Body of pancreas (tissue), 4 donors: ENCODE measurements around the gene FUT3. TPM values are rescaled to one million over a fixed set of nuclear protein-coding genes. Genes with fewer than 3 reads are reported as not detected.

Experiments
- ATAC-seq: fragments of 150-250 bp; one replicate; pipeline ENCODE4 v1.9.1; 2016
- DNase-seq, 4 donors: peaks; one replicate each; pipeline ENCODE4 v3.0.0-alpha.2; 2019
- H3K27ac ChIP-seq, 4 donors: fragments of 200-600 bp; sonication (generic); 1 replicate in 3 of 4; 2 replicates in 1 of 4; pipeline versions ENCODE4 v1.5.1 to v1.6.1; 2016 to 2019; ENCODE audit warnings: mild to moderate bottlenecking in 1 of 4, mixed read lengths in 1 of 4, moderate library complexity in 1 of 4
- H3K27me3 ChIP-seq, 2 donors: fragments of 200-600 bp; sonication (generic); one replicate each; pipeline ENCODE4 v1.6.0; 2016; ENCODE audit warnings: mild to moderate bottlenecking in 1 of 2
- H3K36me3 ChIP-seq, 2 donors: fragments of 200-600 bp; sonication (generic); replicated peaks in 1 of 2; 2 replicates each; pipeline ENCODE4 v1.5.1; 2016; ENCODE audit warnings: low read depth in 2 of 2; ENCODE audit not compliant: insufficient read depth in 1 of 2
- H3K4me1 ChIP-seq: fragments of 200-600 bp; sonication (generic); one replicate; pipeline ENCODE4 v1.6.0; 2016
- H3K4me3 ChIP-seq, 2 donors: fragments of 200-600 bp; sonication (generic); 1 replicate in 1 of 2; 2 replicates in 1 of 2; pipeline ENCODE4 v1.5.1; 2016 to 2019
- H3K9me3 ChIP-seq, 3 donors: fragments of 200-600 bp; sonication (generic); 1 replicate in 2 of 3; 2 replicates in 1 of 3; pipeline ENCODE4 v1.5.1; 2016
- CTCF ChIP-seq, 7 experiments: fragments of 450-650 bp in 4 of 7; fragments of 200-600 bp in 3 of 7; sonication (generic) in 3 of 7; IDR thresholded peaks; one replicate each; pipeline ENCODE4 v1.5.1; 2016 to 2019; ENCODE audit warnings: antibody characterized with exemption in 7 of 7
- POLR2A ChIP-seq, 3 donors: fragments of 450-650 bp; IDR thresholded peaks; one replicate each; pipeline ENCODE4 v1.6.1; 2016; ENCODE audit warnings: antibody characterized with exemption in 3 of 3, mild to moderate bottlenecking in 2 of 3
- WGBS, 2 donors: methylation state at CpG; one replicate each; pipeline ENCODE4 v1.1.5; 2017; 5-methylcytosine and 5-hydroxymethylcytosine counted together
- intact Hi-C: fragments of 100-400 bp; cut with DNase I; formaldehyde crosslinking; loops from one replicate; pipeline ENCODE4 v1.15.1; 2023
- total RNA-seq, 2 donors: library from RNA; depleted of rRNA; stranded (reverse); fragments of >200 nt; gene quantifications; one replicate each; pipeline ENCODE4 v1.1.0, GENCODE V29; 2016

The FUT3 gene
- total RNA-seq, 2 donors from 2014 or later, result 5.7 to 9.2 TPM

DNA sequence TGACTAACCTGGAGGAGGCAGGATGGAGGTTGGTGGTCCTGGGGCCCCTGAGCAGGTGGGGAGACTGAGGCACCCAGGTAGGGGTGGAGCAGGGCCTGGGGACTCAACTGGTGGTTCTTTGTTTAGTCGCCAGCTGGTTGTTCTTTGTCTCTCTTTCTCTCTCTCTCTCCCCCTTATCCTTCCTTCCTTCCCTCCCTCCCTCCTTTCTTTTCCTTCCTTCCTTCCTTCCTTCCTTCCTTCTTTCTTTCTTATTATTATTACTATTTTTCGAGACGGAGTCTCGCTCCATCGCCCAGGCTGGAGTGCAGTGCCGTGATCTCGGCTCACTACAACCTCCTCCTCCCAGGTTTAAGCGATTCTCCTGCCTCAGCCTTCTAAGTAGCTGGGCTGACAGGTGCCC lies 53.0 kb downstream of the FUT3 start:
- no peak for TF ChIP-seq CTCF (IDR thresholded peaks at IDR 0.05)
- H3K9me3 ChIP-seq, result no peaks in the 10 kb centered on the region
- DNase-seq (no peak), ATAC-seq (no peak)
- H3K27ac ChIP-seq, result peak overlapping the region; percentile 26 to 78 (median 72)
- intact Hi-C loops, result no loop called here
- H3K27me3 ChIP-seq, result no peaks in the 10 kb centered on the region
- peaks cover 49% of the 10 kb centered on the region for H3K4me1 ChIP-seq
- H3K36me3 ChIP-seq, result no peaks in the 10 kb centered on the region
- 86 to 94% methylated on average over 7 to 8 of the region's 8 CpGs for WGBS, 2 donors
- H3K4me3 ChIP-seq, result no peak overlapping the region

- H3K4me1 ChIP-seq, result peaks cover 39% of the 10 kb centered on the region
- no peaks in the 10 kb centered on the region for H3K27me3 ChIP-seq
- no peak overlapping the region for H3K27ac ChIP-seq
- intact Hi-C loops, result no loop called here
- DNase-seq (no peak), ATAC-seq (no peak)
- TF ChIP-seq CTCF (IDR thresholded peaks at IDR 0.05) (no peak), POLR2A (IDR thresholded peaks at IDR 0.05) (no peak)
- no peaks in the 10 kb centered on the region for H3K9me3 ChIP-seq
- no peak overlapping the region for H3K4me3 ChIP-seq
- H3K36me3 ChIP-seq, result no peaks in the 10 kb centered on the region
- WGBS, 2 donors, result 86 to 92% methylated on average over 7 of the region's 7 CpGs
These were observed 55.8 kb downstream of the FUT3 start for GRCh38 chr19:5795382-5795919.

DNA sequence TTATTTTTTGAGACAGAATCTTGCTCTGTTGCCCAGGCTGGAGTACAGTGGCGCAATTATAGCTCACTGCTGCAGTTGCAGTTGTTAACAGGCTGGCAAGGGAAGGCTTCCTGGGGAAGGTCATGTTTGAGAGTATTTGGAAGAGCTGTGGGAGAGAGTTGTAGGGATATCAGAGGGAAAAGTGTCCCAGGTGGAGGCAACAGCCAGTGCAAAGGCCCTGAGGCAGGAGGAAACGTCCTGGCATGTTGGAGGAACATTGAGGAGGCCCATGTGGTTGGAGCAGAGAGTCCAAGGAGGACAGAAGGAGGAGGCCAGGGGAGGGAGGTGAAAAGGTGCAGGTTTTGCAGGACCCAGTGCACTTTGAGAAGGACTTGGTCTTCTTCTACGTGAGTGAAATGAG lies 58.1 kb downstream of the FUT3 start:
- Histone ChIP-seq H3K4me3 (no peak overlapping the region), H3K27ac (no peak overlapping the region), H3K9me3 (no peaks in the 10 kb centered on the region), H3K4me1 (peaks cover 22% of the 10 kb centered on the region), H3K27me3 (no peaks in the 10 kb centered on the region), H3K36me3 (peaks cover 10 to 13% of the 10 kb centered on the region in 2 donors)
- intact Hi-C loops, result no loop called here
- ATAC-seq (no peak), DNase-seq (no peak)
- 89 to 94% methylated on average over 3 of the region's 3 CpGs for WGBS, 2 donors
- TF ChIP-seq CTCF (IDR thresholded peaks at IDR 0.05) (no peak), POLR2A (IDR thresholded peaks at IDR 0.05) (no peak)

Other genes starting within 250 kb of the FUT3 start
- gene SAFB2, start 228.7 kb downstream of the FUT3 start, total RNA-seq, result 100 to 1,000 TPM in 1 of 2 donors, 10 to 100 TPM in 1; 38.7 to 104 TPM
- 100 to 1,000 TPM in 1 of 2 donors, 10 to 100 TPM in 1; 49.8 to 244 TPM for gene SAFB, start 228.4 kb downstream of the FUT3 start, total RNA-seq
- gene MICOS13, start 170.9 kb downstream of the FUT3 start, total RNA-seq, result 10 to 100 TPM; 14.5 to 14.8 TPM
- 10 to 100 TPM; 11.9 to 21.8 TPM for gene HSD11B1L, start 170.4 kb downstream of the FUT3 start, total RNA-seq
- 100 to 1,000 TPM; 280 to 342 TPM for gene RPL36, start 161.2 kb downstream of the FUT3 start, total RNA-seq
- 10 to 100 TPM; 31.9 to 95.6 TPM for gene LONP1, start 131.3 kb downstream of the FUT3 start, total RNA-seq
- not detected for gene CATSPERD, start 130.8 kb downstream of the FUT3 start, total RNA-seq
- gene PRR22, start 66.7 kb downstream of the FUT3 start, total RNA-seq, result 1 to 10 TPM; 2.3 TPM
- 10 to 100 TPM; 28.0 to 39.6 TPM for gene DUS3L, start 60.3 kb downstream of the FUT3 start, total RNA-seq
- gene NRTN, start 46.4 kb downstream of the FUT3 start, total RNA-seq, result 10 to 100 TPM; 24.1 to 70.9 TPM
- 10 to 100 TPM in 1 of 2 donors, 1 to 10 TPM in 1; 3.6 to 12.2 TPM for gene FUT6, start 11.7 kb downstream of the FUT3 start, total RNA-seq
- gene FUT5, start 19.1 kb upstream of the FUT3 start, total RNA-seq, result not detected
- gene NDUFA11, start 52.3 kb upstream of the FUT3 start, total RNA-seq, result 10 to 100 TPM; 31.6 to 79.1 TPM
- gene VMAC, start 53.4 kb upstream of the FUT3 start, total RNA-seq, result 10 to 100 TPM; 12.5 to 15.3 TPM
- gene CAPS, start 62.8 kb upstream of the FUT3 start, total RNA-seq, result 10 to 100 TPM; 18.7 to 38.6 TPM
- gene RANBP3, start 126.7 kb upstream of the FUT3 start, total RNA-seq, result 10 to 100 TPM; 62.0 to 90.0 TPM